Activated CD4-positive, alpha-beta T cell treated with anti-CD3 and anti-CD28 coated beads, Interleukin-2, Interleukin-4, amounts not matched to agents 100 ng/mL and 50 ng/mL, durations not matched to agents 16 hours and 8 hours (primary cell): ENCODE results near the gene NEB.
A peak's percentile ranks its signal among the peaks of the same experiment; 100 is the strongest.

Experiments used
- DNase-seq: peaks from one replicate; pipeline ENCODE4 v3.0.0-alpha.2; 2020; ENCODE audit warnings: low spot score

The NEB gene

GRCh38 chr2:151478011-151478410 is 256.3 kb downstream of the NEB start:
- DNase-seq: no peak

- DNase-seq: no peak
These were observed 258.0 kb downstream of the NEB start for GRCh38 chr2:151476287-151476686.

GRCh38 chr2:151475071-151475470 is 259.2 kb downstream of the NEB start:
- no peak for DNase-seq

GRCh38 chr2:151472966-151473365 is 261.3 kb downstream of the NEB start:
- DNase-seq: no peak

GRCh38 chr2:151470556-151470955 is 263.7 kb downstream of the NEB start:
- no peak for DNase-seq

GRCh38 chr2:151465771-151466170 is 268.5 kb downstream of the NEB start:
- no peak for DNase-seq

- no peak for DNase-seq
These were observed 274.9 kb downstream of the NEB start for GRCh38 chr2:151459358-151459757.

- no peak for DNase-seq
These were observed 295.1 kb downstream of the NEB start for GRCh38 chr2:151439127-151439526.

- DNase-seq: no peak
These were observed 295.8 kb downstream of the NEB start for GRCh38 chr2:151438506-151438905.

- DNase-seq: peak; percentile 18
These were observed 296.6 kb downstream of the NEB start for GRCh38 chr2:151437630-151438029.
